ENCODE data around the gene RHOB. TPM values are rescaled to one million over a fixed set of nuclear protein-coding genes. Genes with fewer than 3 reads are reported as not detected.
"Not testable (repeated sequence)": the region's sequence is repeated elsewhere in the genome, so short reads cannot be mapped to it uniquely, and the experiment has no call there.

RHOB gene
- total and polyA plus RNA-seq, 4 donors, result 82.6 to 634 (median 160) TPM

DNA sequence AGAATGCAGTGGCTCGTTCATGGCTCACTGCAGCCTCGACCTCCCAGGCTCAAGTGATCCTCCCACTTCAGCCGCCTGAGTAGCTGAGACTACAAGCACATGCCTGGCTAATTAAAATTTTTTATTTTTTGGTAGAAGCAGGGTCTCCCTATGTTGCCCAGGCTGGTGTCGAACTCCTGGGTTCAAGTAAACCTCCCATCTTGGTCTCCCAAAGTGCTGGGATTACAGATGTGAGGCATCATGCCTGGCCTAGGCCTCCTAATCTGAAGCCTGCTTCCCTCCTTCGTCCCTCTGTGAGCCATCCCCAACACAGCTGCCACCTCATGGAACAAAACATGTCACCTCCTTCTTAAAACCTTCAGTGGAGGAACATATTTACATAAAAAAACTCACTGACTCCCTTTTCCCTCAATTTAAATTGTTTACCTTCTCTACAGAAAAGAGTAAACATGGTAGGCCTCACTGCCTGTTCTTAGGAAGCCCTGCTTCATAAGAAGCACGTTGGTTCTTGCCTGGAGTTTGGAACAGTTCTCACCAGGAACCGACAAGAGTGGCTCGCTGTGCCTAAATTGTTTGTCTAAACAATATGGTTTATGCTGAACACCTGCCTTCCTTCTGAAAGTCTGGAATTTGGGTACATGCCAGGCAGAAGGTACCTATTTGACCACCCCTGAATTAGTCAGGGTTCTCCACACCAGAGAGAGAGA is 12.1 kb upstream of the RHOB start:
- Histone ChIP-seq H3K27me3 (ENCODE audit: control insufficient read depth in 4 of 4, insufficient read depth in 4 of 4, low read length in 3 of 4) (no peaks in the 10 kb centered on the region), H3K36me3 (ENCODE audit: control insufficient read depth in 4 of 4, insufficient read depth in 3 of 4, low read depth in 1 of 4, low read length in 3 of 4) (no peaks in the 10 kb centered on the region), H3K4me3 (ENCODE audit: low read depth in 1 of 3, low read length in 3 of 3) (no peak overlapping the region), H3K9ac (ENCODE audit: low read depth in 1 of 2, low read length in 2 of 2) (no peak overlapping the region), H3K27ac (ENCODE audit: low read depth in 1 of 2, low read length in 2 of 2) (no peak overlapping the region), H3K4me1 (ENCODE audit: control insufficient read depth in 4 of 4, insufficient read depth in 4 of 4, low read length in 3 of 4) (peaks cover 11 to 28% (median 16%) of the 10 kb centered on the region in 4 donors), H3K9me3 (ENCODE audit: control insufficient read depth in 4 of 4, low read length in 3 of 4) (no peaks in the 10 kb centered on the region)
- TF ChIP-seq FOXA1 (IDR thresholded peaks at IDR 0.05) (no peak), EGR1 (IDR thresholded peaks at IDR 0.05; ENCODE audit: low read depth in 2 of 2) (no peak), HNF4G (IDR thresholded peaks at IDR 0.05) (no peak), GABPA (IDR thresholded peaks at IDR 0.05 in 1 of 2, conservative IDR thresholded peaks at IDR 0.05 in 1 of 2) (no peak), JUND (IDR thresholded peaks at IDR 0.05) (no peak), SP1 (IDR thresholded peaks at IDR 0.05) (no peak)
- TF ChIP-seq, protein P1, sequence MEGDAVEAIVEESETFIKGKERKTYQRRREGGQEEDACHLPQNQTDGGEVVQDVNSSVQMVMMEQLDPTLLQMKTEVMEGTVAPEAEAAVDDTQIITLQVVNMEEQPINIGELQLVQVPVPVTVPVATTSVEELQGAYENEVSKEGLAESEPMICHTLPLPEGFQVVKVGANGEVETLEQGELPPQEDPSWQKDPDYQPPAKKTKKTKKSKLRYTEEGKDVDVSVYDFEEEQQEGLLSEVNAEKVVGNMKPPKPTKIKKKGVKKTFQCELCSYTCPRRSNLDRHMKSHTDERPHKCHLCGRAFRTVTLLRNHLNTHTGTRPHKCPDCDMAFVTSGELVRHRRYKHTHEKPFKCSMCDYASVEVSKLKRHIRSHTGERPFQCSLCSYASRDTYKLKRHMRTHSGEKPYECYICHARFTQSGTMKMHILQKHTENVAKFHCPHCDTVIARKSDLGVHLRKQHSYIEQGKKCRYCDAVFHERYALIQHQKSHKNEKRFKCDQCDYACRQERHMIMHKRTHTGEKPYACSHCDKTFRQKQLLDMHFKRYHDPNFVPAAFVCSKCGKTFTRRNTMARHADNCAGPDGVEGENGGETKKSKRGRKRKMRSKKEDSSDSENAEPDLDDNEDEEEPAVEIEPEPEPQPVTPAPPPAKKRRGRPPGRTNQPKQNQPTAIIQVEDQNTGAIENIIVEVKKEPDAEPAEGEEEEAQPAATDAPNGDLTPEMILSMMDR (IDR thresholded peaks at IDR 0.05; ENCODE audit: low read depth, low read length, missing input control), result no peak
- DNase-seq (ENCODE audit: low spot score), result no peak
- WGBS, result 89% methylated on average over 8 of the region's 8 CpGs

DNA sequence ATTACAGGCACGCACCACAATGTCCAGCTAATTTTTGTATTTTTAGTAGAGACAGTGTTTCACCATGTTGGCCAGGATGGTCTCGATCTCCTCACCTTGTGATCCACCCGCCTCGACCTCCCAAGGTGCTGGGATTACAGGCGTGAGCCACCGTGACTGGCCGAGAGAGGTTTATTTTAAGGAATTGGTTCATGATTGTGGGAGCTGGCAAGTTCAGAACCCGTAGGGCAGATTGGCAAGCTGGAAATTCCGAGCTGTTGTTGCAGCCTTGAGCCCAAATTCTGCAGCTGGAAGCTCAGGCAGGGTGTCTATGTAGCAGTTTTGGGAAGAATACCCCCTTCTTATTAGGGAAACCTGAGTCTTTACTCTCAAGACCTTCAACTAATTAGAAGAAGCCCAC is 11.4 kb upstream of the RHOB start:
- H3K9ac ChIP-seq (ENCODE audit: low read depth in 1 of 2, low read length in 2 of 2); H3K36me3 ChIP-seq (ENCODE audit: control insufficient read depth in 4 of 4, insufficient read depth in 3 of 4, low read depth in 1 of 4, low read length in 3 of 4); H3K27ac ChIP-seq (ENCODE audit: low read depth in 1 of 2, low read length in 2 of 2); H3K9me3 ChIP-seq (ENCODE audit: control insufficient read depth in 4 of 4, low read length in 3 of 4); DNase-seq (ENCODE audit: low spot score); H3K27me3 ChIP-seq (ENCODE audit: control insufficient read depth in 4 of 4, insufficient read depth in 4 of 4, low read length in 3 of 4); H3K4me3 ChIP-seq (ENCODE audit: low read depth in 1 of 3, low read length in 3 of 3): not testable (repeated sequence)
- 94% methylated on average over 9 of the region's 9 CpGs for WGBS
- peaks cover 11 to 28% (median 16%) of the 10 kb centered on the region in 4 donors for H3K4me1 ChIP-seq (ENCODE audit: control insufficient read depth in 4 of 4, insufficient read depth in 4 of 4, low read length in 3 of 4)

DNA sequence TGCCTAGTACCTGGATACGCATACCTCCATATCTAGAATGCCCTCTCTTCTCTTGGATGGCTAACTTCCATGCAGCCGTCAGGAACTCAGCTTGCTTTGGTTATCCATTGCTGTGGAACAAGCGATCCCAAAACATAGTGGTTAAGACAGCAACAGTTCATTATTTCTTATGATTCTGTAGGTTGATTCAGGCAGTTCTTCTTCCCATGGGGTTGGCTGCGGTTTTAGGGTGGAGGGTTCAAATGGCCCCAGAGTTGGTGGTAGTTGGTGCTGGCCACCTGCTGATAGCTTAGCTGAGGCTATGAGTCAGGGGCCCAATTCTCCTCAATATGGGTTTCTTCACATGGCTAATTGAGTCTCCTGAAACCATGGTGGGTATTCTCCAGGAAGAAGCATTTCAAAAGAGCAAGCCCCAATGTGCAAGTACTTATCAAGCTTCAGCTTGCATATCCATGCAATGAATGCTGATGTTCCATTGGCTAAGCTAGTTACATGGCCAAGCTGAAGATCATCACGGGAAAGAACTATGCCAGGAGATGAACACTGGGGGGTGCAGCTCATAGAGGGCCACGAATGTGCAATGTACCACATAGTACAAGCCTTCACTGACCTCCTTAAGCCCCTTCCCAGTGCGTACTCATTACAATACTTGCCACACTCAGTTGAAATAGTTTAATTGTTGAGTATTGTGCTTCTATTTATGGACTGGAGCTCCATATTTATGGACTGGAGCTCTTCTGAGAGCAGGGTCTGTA is 10.0 kb upstream of the RHOB start:
- Histone ChIP-seq H3K9me3 (ENCODE audit: control insufficient read depth in 4 of 4, low read length in 3 of 4) (no peaks in the 10 kb centered on the region), H3K27me3 (ENCODE audit: control insufficient read depth in 4 of 4, insufficient read depth in 4 of 4, low read length in 3 of 4) (no peaks in the 10 kb centered on the region), H3K4me3 (ENCODE audit: low read depth in 1 of 3, low read length in 3 of 3) (no peak overlapping the region), H3K27ac (ENCODE audit: low read depth in 1 of 2, low read length in 2 of 2) (no peak overlapping the region), H3K36me3 (ENCODE audit: control insufficient read depth in 4 of 4, insufficient read depth in 3 of 4, low read depth in 1 of 4, low read length in 3 of 4) (no peaks in the 10 kb centered on the region), H3K9ac (ENCODE audit: low read depth in 1 of 2, low read length in 2 of 2) (no peak overlapping the region), H3K4me1 (ENCODE audit: control insufficient read depth in 4 of 4, insufficient read depth in 4 of 4, low read length in 3 of 4) (peaks cover 11 to 28% (median 14%) of the 10 kb centered on the region in 4 donors)
- TF ChIP-seq RAD21 (IDR thresholded peaks at IDR 0.05), result no peak
- WGBS, result 96% methylated on average over 7 of the region's 7 CpGs
- DNase-seq (ENCODE audit: low spot score), result peak; percentile 5

All from liver (tissue), 9 donors.